ENCODE results near the gene MED12L.

DNA sequence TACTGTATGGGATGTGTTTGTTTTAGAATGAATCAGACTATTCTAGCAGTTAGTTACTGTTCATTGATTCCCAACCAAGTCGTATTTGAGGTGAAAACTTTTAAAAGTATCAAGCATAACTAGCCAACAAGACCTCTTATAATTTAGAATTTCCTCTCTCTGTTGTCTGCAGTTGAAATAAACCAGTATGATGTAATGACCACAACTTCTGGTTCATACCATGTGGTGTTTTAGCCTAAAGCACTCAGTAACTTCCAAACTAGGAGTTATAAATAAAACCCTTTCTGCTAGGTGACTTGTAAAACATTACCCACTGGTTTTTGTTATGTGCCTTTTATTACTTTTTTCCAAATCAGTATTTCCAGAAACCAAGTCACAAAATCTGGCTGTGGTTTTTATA is 318.9 kb downstream of the MED12L start:
- TF ChIP-seq, protein P1, sequence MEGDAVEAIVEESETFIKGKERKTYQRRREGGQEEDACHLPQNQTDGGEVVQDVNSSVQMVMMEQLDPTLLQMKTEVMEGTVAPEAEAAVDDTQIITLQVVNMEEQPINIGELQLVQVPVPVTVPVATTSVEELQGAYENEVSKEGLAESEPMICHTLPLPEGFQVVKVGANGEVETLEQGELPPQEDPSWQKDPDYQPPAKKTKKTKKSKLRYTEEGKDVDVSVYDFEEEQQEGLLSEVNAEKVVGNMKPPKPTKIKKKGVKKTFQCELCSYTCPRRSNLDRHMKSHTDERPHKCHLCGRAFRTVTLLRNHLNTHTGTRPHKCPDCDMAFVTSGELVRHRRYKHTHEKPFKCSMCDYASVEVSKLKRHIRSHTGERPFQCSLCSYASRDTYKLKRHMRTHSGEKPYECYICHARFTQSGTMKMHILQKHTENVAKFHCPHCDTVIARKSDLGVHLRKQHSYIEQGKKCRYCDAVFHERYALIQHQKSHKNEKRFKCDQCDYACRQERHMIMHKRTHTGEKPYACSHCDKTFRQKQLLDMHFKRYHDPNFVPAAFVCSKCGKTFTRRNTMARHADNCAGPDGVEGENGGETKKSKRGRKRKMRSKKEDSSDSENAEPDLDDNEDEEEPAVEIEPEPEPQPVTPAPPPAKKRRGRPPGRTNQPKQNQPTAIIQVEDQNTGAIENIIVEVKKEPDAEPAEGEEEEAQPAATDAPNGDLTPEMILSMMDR (IDR thresholded peaks at IDR 0.05; ENCODE audit: low read length) = no peak
- no peak for TF ChIP-seq EZH2 (IDR thresholded peaks at IDR 0.05; ENCODE audit: borderline replicate concordance, low read length)
